Measurements from ENCODE around the gene FKBP9.
"Not testable (repeated sequence)": the region's sequence is repeated elsewhere in the genome, so short reads cannot be mapped to it uniquely, and the experiment has no call there.

FKBP9 gene

GRCh38 chr7:32958046-32959025 lies 1.1 kb downstream of the FKBP9 start:
- no peak for DNase-seq

- not testable (repeated sequence) for DNase-seq
Observed at GRCh38 chr7:32963880-32964301, 6.7 kb downstream of the FKBP9 start.

GRCh38 chr7:32964461-32965159 lies 7.4 kb downstream of the FKBP9 start:
- DNase-seq: not testable (repeated sequence)

- not testable (repeated sequence) for DNase-seq
Observed at GRCh38 chr7:32966489-32967267, 9.4 kb downstream of the FKBP9 start.

- not testable (repeated sequence) for DNase-seq
Observed at GRCh38 chr7:32967268-32967582, 10.0 kb downstream of the FKBP9 start.

GRCh38 chr7:32971967-32972366 lies 14.7 kb downstream of the FKBP9 start:
- not testable (repeated sequence) for DNase-seq

GRCh38 chr7:32977159-32977558 lies 19.9 kb downstream of the FKBP9 start:
- peak; percentile 42 for DNase-seq

- not testable (repeated sequence) for DNase-seq
Observed at GRCh38 chr7:32979246-32979645, 22.0 kb downstream of the FKBP9 start.

GRCh38 chr7:32979902-32980301 lies 22.7 kb downstream of the FKBP9 start:
- not testable (repeated sequence) for DNase-seq

GRCh38 chr7:32988148-32988547 lies 30.9 kb downstream of the FKBP9 start:
- DNase-seq: not testable (repeated sequence)

GRCh38 chr7:32991068-32991585 lies 33.9 kb downstream of the FKBP9 start:
- not testable (repeated sequence) for DNase-seq

- not testable (repeated sequence) for DNase-seq
Observed at GRCh38 chr7:32991975-32992700, 34.9 kb downstream of the FKBP9 start.

GRCh38 chr7:32992750-32993149 lies 35.5 kb downstream of the FKBP9 start:
- DNase-seq: not testable (repeated sequence)

- DNase-seq: not testable (repeated sequence)
Observed at GRCh38 chr7:32997956-32998355, 40.7 kb downstream of the FKBP9 start.

GRCh38 chr7:32998361-32999171 lies 41.3 kb downstream of the FKBP9 start:
- not testable (repeated sequence) for DNase-seq

GRCh38 chr7:32999380-32999779 lies 42.1 kb downstream of the FKBP9 start:
- not testable (repeated sequence) for DNase-seq

GRCh38 chr7:33003111-33003510 lies 45.9 kb downstream of the FKBP9 start:
- not testable (repeated sequence) for DNase-seq

- DNase-seq: not testable (repeated sequence)
Observed at GRCh38 chr7:33004104-33004616, 46.9 kb downstream of the FKBP9 start.

GRCh38 chr7:33005193-33005592 lies 48.0 kb downstream of the FKBP9 start:
- DNase-seq: not testable (repeated sequence)

- DNase-seq: not testable (repeated sequence)
Observed at GRCh38 chr7:33005690-33006089, 48.5 kb downstream of the FKBP9 start.

- DNase-seq: no peak
Observed at GRCh38 chr7:33009734-33010133, 52.5 kb downstream of the FKBP9 start.
